ENCODE results near the gene GPATCH2.
"Not testable (repeated sequence)": the region's sequence is repeated elsewhere in the genome, so short reads cannot be mapped to it uniquely, and the experiment has no call there.

The GPATCH2 gene

DNA sequence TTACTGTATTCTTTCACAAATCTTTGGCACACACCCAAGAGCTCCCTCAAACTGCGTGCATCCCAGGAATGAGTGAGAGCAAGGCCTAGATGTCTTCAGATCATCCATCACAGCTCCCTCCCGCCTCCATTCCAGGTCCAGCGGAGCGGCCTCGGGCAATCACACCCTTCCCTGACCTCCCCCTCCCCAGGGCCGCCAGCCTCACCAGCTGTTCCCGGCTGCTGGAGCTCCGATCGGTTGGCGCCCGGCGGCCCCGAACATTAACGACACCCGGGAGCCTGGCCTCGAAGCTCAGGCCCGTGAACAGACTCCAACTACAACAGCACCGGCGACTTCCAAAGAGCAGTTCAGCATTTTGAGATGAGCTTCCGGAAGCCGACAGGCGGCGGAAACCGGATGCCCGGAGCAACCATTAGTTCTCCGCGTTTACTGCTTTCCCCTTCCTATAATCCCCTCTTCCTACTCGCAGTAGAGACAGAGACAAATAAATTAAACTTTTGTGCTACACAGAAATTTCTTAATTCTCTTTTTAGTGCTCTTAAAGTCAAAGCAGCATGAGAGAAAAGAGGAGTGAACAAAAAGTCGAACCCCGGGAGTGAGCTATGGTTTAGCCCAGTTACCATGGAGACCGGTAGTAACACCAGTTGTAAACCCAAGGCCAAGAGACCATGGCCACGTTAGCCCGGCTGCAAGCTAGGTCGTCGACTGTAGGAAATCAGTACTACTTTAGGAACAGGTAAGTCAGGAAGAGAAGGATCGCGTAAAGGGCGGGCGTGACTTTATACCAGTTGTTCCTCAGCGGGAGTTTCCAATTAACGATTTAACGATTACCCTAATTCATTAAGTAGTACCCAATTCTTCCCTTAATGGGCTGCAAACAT lies at the start of gene GPATCH2, which contains the start of gene SPATA17:
Gene GPATCH2 (minus strand): TSS at position 380 of the 881 bp plus-strand sequence. CDS start 119 bp downstream, at position 261.
Gene SPATA17 (plus strand): TSS at position 634 of the 881 bp plus-strand sequence. CDS start 35 bp downstream, at position 669.
- DNase-seq: peak; percentile 78

DNA sequence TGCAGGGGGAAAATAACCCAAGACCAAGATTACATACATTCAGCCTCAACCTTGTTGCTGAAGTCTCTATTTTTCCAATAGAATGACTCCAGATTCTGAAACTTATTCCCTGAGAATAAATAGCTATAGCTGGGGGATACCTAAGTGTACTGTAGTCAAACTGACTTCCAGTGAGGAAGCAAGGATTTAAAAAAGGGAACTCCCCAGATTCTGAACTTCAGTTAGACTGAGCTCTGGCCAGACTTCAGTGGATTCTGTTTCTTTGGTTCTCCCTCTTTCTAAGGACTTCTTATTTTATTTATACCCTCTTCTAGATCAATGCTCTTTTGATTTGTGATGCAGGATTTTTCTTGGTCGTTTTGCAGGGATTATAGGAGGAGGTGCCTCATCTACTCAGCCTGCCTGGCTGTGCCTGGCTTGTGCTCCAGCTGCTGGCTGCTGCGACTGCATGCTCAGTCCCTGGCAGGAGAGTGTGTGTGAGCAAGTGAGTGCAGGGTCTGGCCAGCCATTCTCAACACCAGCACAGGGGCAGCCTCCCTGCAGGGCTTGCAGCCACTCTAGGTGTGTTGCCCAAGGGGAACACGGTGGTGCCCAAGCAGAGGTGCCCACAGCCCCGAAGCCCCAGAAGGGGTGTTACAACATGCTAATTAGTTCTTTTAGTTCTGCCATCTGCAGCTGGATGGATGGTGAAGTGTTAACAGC lies 43.3 kb upstream of the GPATCH2 start:
- no peak for DNase-seq

DNA sequence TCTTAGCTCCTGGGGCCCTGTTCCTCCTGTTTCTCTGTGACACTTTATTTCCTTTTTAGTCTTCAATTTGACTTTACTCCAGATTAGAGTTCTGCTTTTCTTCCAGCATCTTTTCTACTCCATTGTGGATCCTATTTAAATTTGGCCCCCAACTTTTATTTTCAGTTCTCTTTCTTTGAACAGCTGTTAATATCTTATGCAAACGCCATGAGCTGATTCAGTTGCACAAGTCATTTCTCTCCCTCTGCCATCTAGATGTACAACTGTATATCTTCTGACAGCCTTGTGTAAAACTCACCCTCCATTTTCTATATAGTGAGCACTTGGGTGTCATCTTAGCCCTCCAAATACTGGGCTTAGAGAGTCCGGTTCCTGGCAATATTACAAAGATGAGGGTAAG lies 42.5 kb upstream of the GPATCH2 start:
- DNase-seq: peak; percentile 45

DNA sequence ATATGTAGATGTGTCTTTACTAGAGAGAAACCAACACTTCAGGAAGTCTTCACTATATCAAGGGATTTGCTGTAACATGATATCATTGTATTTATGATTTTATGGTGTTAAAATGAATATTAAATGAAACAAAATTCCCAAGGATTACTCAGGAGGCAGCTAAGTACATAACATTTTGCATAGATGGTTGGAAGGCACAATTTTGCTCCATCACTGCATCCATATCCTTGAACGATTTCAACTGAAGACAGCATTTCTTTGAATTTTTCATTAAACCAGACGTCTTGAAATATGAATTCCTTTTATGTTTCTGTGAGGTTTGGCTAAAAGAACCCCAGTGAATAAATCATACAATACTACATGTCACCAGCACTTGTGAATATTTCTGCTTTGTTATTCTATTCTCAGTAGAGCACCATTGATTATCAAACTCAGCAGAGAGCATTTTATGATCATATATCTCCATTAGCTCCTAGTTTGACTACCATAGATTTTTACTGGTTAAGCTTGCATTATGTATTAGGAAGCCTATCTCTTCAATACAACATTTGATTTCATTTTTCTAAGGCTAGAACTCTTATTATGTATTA lies 37.6 kb upstream of the GPATCH2 start:
- no peak for DNase-seq

DNA sequence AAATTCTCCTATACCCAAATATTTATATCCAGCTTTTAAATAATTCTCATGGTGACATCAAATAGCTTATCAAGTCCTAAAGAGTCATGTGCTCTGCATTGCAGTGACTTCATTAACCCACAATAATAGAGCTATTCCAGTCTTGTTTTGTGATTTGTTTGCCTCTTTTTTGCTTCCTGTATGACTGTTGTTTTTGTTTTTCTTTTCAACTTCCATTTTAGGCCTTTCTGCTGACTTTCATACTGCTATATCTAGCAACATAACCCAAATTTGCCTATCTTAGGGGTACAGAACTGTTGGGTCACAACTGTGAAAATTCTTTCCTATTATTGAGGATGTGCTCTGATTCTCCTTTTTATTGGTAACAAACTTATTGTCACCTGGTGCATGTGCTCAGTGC lies 30.5 kb upstream of the GPATCH2 start:
- no peak for DNase-seq

DNA sequence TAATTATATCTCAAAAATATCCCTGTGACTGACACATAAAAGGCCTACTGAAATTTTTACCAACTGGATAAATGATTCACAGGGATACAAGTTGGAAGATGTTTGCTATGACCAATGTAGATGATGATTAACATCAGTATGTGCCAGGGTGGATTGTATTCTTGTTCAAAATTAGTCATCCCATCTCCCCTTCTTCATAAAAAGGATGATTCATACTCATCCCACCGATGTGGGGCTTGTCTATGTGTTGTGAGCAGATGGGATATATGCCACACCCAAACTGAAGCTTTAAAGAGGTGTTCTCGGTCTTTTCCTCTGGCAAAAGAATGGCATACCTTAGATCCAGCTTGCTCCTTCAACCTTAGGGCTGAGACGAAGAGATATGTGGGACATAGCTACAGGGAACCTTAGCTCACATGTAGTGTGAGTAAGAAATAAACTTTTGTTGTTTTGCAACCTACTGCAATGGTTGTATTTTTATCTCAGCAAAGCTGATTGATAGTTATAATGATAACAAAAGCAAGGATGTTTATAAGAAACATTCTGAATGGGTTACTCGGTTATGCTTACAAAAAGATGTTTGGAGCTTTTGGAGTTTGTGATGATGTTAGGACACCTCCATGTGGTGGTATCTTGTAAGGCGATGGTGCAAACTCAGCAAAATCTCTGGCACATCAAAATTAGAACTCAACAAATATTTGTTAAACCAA lies 29.6 kb upstream of the GPATCH2 start:
- DNase-seq: no peak

DNA sequence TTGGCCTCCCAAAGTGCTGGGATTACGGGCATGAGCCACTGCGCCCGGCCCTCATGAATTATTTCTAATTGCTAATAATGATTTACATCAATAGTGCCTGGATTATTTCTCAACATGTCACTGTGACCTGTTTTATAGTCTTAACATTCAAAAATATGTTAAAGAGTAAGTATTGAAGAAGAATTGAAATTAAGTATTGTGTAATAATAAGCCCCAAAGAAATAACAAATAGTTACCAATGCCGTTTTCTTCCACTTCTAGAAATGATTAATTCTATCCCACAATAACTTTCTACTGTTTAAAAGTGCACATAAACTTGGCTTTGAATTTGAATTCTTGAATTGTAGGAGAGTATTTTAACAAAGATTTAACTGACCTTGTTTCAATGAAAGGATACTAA lies 19.8 kb upstream of the GPATCH2 start:
- DNase-seq: no peak

DNA sequence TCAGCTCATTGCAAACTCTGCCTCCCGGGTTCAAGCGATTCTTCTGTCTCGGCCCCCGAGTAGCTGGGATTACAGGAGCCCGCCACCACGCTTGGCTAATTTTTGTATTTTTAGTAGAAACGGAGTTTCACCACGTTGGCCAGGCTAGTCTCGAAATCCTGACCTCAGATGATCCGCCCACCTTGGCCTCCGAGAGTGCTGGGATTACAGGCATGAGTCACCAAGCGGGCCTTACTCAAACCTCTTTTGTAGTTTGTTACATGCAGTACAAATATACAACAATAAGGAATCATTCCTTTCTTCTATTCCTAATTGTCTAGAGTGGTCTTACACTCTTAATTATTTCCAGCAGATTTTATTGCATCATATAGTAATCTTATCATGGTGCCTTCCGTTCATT lies 16.9 kb upstream of the GPATCH2 start:
- DNase-seq: no peak

DNA sequence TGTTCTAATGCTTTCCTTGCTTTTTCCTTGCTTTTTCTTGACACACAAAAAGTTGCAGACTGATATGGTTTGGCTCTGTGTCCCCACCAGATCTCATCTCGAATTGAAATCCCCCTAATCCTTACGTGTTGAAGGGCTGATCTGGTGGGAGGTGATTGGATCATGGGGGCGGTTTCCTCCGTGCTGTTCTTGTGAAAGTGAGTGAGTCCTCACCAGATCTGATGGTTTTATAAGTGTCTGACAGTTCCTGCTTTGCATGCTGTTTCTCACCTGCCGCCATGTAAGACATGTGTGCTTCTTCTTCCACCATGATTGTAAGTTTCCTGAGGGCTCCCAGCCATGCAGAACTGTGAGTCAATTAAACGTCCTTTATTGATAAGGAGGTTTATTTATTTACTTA lies 11.6 kb upstream of the GPATCH2 start:
- DNase-seq: no peak

DNA sequence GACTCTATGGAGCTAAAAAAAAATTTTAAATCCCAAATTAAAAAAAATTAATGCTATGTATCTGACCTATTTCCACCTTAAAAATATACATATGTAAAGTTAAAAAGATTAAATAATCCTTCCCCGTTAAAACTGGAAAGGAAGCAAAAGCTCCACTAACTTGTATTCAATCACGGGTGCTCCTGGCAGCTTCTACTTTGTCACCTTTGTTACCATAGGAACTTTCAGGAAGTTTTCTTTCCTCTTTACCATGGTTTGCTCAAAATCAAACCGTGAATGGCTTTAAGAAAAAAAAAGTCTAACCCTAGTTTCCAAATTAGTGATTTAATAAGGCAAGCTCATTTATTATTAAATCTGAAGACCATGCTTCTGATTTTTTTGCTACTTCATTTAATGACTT lies 3.5 kb downstream of the GPATCH2 start:
- no peak for DNase-seq

DNA sequence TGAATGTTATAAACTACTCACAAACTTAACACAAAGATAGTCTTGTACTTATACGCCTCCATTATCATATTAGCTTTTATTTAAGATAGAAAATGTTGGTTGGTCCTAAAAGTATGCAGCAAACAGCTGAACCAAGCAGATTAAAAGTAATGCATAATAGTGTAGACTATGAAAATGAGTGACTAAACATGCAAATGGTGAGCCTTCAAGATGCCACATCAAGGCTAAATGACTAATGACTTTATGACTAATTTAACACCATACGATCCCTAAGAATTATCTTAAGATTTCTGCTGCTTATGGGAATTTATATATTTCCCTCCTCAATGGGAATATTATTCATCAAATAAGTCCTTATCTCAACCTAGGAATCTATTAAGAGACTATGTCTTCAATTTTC lies 4.6 kb downstream of the GPATCH2 start:
- DNase-seq: no peak

DNA sequence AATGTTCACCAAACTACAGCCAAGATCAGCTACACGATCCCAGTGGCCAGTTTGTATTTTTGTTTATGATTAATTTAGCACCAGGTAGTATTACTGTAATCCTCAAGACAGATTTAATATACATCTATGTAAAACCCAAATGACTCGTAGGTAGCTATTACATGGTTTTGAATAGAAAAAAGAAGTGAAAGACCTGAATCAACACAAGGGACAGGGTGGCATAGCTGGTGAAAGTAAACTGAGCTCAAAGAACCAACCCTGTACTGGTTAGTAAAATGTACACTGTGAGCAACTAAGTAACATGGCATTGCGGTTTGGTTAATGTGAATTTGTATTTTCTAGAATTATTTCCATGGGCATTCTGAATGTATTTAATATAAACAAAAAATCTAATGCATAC lies 8.8 kb downstream of the GPATCH2 start:
- no peak for DNase-seq

DNA sequence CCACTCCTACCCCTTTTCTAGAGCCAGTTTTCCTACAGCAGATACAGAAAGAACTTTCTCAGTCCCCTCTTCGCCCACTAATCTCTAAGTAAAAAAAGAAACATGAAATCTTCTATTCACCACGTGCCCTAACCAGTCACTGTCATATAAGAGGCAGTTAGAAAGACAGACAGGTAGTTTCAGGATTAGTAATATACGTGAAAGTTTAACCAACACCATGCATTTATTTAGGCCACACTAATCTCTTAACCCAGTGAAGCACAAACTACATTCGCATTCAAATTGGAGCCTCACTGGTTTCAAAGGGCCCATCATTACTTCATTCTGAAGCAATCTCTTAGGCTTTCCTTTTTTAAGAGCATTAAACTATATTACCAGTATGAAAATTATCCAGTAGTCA lies 10.1 kb downstream of the GPATCH2 start:
- no peak for DNase-seq

DNA sequence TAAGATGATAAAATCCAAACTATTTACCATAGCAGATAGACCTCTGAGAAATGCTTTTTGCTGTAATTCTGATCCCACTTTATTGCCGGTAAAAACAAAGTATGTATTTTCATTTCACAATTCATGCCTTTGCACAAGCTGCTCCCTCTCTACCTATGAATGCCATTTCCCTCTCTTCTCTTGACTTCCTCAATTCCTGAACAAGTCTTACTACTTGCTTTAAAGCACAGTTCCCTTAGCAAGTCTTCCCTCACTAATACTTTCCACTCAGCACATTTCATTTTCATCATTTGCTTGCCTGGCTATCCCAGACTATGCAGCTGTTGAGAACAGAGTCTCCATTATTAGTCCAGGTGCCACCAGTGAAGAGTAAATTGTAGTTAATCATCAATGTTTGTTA lies 13.8 kb downstream of the GPATCH2 start:
- peak; percentile 3 for DNase-seq

DNA sequence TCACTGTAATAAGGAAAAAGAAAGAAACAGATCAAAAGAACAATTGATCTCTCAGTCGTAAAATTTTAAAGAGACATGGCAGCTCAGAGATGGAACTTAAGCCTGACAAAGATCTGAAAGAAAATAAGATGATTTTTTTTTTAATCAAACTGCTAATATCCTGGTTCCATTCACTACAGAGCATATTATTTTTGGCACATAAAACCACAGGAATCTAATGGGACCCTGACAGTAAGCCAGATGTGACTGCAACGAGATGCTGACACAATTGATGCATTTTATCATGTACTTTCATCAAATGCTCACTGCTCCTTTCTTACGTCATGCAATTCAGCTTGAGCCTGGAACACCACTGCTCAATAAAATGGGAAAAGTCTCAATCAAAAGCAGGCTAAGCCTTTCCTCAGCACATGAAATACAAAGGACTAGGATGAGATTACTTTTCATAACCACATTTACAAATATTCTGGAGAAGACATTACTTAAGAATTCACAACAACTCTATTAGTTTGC lies 16.6 kb downstream of the GPATCH2 start:
- DNase-seq: no peak

DNA sequence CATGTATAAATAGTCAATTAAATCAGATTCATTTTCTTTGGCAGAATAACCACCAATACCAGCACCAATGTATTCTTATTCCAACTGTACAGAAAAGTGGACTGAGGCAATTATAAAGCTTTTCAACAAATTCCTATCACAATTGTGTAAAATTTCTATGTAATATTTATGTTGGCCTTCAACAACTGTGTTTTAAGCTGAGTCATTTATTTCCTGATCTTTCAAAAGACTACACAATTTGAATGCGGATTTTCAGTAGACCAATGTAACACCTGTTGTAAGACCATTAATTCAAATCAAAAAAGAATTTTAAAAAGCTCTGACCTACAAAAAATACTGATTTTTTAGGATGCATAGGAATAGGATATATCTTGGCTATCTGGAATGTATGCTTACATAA lies 25.5 kb downstream of the GPATCH2 start:
- no peak for DNase-seq

DNA sequence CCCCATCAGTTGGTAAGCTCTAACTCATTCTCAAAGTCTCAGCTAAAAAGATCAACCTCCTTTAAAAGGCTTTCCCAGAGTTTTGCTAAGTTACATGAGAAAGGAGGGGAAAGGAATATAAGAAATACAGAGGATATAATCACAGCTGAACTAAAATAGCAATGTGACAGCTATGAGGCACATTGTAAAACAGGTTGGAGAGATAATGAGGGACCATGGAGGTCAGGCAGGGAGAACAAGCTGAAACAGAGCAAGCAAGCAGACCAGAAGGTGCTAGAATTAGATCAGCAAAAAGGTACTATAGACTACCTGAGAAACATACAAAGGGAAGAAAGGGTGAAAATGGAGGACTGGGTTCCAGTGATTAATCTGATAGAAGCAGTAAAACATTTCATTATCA lies 28.5 kb downstream of the GPATCH2 start:
- DNase-seq: no peak

DNA sequence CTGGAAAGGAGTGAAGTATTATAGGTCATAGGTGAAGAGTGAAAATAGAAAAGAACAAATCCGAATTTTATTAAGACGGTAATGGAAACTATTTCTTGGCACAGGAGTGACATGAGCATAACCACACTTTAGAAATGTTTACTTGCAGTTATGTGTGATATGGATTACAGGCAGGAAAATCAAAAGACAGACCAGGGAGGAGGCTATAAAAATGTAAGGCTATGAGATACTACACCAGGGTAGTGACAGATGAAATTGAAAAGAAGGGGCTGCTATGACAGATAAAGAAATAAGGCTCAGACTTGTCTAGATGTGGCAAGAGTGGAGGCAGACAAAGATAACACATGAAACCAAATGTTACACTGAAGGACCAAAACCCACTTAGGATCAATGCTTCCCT lies 31.7 kb downstream of the GPATCH2 start:
- DNase-seq: no peak

DNA sequence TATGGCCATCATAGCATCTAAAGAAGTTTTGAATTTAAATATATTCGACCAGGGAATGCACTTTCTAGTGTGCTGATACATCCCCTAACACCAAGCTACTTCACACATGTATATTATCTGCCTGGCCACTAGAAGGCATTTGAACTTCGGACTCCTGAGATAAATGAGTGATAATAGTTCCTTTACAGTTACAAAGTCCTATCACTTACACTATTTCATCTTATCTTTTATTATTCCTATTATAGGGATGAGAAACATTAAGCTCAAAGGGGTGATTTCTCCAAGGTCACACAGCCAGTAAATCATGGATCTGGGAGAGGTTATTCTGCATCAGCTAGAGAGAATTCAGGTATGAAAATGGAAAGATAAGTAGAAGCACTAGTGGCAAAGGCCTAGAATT lies 40.3 kb downstream of the GPATCH2 start:
- DNase-seq: no peak

DNA sequence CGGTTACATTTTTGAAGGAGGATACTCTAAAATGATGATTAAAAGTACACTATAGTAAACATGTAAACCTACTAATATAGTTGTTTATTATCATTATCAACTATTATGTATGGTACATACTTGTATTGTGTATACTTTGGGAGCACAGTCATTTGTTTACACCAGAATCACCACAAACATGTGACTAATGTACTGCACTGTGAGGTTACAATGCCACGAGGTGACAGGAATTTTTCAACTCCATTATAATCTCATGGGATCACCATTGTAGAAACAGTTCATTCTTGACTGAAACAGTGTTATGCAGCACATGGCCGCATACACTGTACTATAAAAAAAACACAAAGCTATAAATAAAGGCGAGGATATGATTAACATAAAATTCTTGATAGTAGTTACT lies 44.3 kb downstream of the GPATCH2 start:
- DNase-seq: no peak

DNA sequence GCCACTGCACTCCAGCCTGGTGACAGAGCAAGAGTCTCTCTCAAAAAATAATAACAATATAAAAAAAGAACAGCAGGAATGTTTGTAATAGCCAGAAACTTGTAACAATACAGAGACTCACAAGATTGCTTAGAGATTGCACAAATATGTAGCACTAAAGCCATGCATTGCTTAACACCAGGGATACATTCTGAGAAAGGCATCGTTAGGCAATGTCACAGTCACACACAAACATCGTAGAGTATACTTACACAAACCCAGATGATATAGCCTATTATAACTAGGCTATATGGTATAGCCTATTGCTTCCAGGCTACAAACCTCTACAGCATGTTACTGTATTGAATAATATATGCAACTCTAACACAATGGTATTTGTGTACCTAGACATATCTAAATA lies 45.3 kb downstream of the GPATCH2 start:
- no peak for DNase-seq

DNA sequence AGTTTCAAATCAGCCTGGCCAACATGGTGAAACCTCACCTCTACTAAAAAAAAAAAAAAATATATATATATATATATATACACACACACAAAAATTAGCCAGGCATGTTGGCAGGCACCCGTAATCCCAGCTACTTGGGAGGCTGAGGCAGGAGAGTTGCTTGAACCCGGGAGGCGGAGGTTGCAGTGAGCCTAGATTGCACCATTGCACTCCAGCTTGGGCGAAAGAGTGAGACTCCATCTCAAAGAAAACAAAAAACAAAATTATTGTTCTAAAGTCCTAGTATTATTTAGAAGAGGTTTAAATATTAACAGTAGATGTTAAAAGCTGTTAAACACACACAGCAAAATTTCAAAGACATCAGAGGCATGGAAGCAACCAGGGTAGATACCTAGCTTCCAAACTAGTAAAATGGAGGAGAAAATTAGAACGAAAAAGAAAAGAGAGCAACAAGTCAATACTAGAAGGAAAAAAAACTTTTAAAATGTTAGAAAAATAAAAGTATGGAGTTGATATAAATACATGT lies 46.5 kb downstream of the GPATCH2 start:
- not testable (repeated sequence) for DNase-seq

DNA sequence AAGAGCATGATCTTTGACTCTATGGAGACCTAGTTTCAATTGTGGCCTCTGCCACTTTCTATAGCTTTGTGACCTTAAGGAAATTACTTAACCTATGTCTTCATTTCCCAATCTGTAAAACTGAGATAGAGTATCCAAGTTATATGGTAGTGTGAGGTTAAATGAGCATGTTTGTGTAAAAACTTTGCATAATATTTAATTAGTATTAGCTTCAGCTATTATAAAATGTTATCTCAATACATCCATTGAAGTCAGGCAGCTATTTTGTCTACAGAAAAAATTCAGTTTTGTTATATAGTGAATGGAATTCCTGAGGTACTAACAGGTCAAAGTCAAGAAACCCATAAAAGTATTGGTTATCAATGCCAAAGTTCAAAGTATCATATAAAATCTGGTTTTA lies 53.6 kb downstream of the GPATCH2 start:
- DNase-seq: no peak
